ENCODE data around the gene DTHD1.

The DTHD1 gene

DNA sequence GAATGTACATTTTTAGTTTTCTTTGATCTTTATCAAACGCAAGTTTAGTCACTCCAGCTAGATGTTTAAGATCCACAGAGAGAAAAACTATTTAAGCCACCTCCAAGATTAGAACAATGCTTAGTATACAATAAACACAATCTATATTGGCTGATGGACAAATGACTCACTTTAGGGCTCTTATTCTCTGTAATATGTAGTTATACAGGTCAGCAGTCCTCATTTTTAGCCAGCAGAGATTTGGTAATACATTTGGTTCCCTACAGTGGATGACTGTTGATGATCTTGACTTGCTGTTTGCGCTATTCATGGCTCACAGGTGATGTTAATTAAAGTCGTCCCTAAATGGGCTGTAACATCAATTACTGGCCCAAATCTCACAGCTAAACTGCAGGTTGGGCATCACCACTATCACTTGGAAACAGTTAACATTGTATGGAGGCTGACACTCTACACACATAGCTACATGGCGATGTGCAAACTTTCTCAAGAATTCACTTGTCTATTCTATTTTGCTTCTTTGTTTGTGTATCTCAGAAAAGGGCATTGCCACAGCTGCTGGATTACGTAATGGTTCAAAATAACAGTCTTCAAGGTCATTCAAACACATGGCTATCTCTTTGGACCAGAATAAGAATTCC is 11.8 kb upstream of the DTHD1 start:
- DNase-seq: no peak

- DNase-seq: no peak
Measured at GRCh38 chr4:36273276-36273675, 8.1 kb upstream of the DTHD1 start.

DNA sequence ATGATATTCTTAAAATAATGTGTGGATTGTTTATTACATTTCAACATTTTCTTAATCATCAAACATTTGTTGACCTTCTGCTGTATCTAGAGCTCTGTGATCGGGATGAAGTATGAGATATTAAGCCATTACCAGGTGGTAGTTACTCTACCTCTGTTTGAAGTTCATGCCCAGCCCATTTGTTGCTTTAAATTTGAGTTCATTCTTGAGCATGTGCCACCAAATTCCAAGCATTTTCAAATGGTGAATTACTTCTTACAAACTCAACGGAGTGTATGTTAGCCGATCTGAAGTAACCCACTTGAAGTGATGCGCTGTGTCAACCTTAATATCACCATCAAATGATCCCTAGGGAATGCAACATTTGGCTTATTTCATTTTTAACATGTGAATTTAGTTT is 7.3 kb upstream of the DTHD1 start:
- DNase-seq: no peak

DNA sequence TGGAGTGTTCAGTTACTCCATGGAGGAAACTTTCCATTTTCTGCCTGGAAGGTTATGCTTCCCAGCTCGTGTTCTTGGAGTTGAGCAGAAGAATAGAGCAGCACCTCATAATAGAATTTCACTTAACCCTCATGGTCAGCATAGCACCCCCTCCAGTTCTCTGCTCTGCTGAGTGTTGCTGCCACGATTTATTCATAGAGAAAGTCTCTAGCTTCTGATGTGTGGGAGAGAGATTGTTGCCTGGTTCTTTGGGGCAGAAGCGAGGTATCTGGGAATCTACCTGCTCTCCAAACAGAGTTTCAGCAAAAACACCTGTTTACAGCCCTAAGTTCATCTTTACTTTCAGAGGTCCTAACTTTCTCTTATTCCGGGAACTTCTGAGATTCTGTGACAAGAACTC is 3.9 kb upstream of the DTHD1 start:
- DNase-seq: no peak

DNA sequence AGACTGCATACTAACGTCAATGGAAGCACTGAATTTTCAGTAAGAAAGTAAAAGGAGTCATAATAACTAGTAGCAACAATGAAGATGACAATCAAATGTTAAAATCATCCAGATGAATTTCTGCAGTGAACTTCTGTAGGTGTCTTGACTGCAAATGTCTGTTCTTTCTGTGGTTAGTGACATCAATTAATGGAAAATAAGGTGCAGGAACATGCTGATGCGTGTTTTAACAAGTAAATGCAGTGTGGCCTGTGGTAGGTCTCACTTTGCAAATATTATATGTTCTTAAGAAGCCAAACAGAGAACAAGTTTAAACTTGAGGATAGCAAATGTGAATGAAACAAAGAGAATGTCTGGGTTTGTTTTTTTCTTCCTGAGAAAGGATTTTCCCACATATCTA is 2.6 kb upstream of the DTHD1 start:
- no peak for DNase-seq

DNA sequence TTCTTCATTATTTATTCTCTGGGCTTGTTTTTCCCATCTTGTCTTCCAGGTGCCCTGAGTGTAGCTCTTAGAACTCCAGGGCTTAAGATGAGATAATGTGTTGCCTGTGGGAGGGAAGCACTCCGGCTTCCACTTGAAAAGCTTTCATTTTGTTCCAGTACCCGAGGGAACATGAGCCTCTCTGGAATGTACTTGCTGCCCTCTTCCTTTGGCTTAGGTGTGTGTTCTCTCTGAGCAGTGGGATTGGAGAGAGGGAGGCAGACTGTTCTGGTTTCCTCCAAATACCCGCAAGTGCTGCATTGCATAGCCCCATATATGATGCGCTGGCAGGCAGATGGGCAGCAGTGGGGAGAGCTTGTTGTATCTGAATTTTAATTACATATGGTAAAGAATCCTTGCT is 861 bp upstream of the DTHD1 start:
- no peak for DNase-seq

DNA sequence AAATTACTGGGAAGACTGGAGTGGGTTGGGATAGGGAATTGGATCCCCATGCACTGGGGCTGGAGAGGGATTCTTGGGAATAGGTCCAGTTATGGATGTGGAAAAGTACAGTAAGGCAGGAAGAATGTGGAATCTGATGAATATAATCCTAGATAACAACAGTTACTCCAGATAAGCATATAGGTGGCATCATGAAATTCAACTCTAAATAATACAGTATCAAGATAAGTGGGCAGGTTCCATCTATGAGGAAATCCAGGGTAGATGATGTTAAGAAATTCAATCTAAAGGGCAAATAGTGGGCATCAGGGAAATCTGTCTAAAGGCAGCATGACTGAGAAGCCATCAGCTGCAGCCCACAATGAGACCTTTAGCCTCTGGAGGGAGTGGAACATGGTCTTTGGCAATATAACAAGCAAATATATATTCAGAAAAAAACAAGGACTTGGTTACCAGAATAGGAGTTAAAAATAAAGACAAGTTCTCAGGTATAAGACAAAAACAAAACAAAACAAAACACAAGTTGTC is 1.2 kb downstream of the DTHD1 start:
- DNase-seq: no peak

DNA sequence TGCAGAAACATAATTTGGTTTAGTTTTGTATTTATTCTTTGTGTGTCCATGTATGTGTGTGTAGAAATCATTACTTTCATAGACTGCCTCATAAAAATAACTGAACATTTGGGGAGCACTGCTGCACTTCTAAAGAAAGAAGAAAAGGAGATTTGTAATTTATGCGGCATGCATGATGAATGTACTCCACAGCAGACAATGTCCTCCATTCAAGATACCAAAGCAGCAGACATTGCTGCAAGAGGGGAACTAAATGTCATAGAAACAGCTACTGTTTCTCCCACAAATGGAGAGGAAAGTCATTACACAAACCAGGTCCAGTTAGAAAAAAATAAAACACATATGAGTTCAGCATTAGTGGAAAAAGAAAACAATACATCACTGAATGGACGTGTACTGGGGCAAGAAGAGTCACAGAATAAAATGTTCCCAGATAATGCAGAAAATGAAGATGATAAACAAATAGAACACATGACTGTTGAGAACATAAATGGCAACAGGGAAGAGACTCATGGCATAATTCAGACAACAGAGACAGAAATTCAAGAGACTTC is 2.6 kb downstream of the DTHD1 start:
- DNase-seq: no peak

DNA sequence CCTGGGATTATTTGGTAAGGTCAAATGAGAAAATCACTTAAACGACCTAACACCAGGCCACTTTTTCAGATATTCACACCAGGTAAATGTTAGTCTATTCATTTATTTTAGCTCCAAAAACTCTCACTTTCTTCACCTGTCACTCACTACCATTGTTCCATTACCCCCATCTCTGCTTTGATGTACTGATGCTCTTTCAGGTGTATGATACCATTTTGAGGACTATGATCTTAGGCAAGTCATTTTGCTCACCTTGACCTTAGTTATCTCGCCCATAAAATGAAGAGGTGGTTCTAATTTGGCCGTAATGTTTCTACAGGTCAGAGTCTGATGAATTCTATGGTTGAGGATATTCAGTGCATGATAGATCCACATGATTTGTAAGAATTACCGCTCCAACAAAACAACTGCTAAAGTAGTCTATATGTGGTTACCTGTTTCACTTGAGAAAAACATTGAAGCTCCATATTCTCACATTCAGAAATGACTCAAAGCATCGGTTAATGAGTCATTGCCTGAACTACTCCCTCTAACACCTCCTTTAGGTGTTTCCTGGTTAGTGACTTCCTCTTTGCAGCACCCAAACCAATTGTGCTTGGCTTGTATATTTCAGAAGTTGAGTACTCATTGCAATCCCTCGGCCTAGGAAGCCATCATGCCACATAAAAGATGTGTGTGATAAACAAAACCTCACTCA is 4.5 kb downstream of the DTHD1 start:
- no peak for DNase-seq

DNA sequence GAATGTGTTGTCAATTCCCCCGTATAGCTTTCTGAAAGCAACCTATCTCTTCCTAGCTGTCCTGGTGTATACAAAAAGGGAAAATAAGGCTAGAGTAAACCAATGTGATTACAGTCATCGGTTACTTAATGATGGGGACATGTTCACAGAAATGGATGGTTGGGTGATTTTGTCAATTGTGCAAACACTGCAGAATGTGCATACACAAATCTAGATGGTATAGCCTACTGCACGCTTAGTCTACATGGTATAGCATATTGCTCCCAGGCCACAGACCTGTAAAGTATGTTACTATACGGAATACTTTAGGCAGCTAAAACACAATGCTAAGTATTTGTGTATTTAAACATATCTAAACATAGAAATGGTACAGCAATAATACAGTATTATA is 5.1 kb downstream of the DTHD1 start:
- DNase-seq: no peak

- no peak for DNase-seq
Measured at GRCh38 chr4:36288731-36289426, 7.5 kb downstream of the DTHD1 start.

- no peak for DNase-seq
Measured at GRCh38 chr4:36290641-36291040, 9.2 kb downstream of the DTHD1 start.

DNA sequence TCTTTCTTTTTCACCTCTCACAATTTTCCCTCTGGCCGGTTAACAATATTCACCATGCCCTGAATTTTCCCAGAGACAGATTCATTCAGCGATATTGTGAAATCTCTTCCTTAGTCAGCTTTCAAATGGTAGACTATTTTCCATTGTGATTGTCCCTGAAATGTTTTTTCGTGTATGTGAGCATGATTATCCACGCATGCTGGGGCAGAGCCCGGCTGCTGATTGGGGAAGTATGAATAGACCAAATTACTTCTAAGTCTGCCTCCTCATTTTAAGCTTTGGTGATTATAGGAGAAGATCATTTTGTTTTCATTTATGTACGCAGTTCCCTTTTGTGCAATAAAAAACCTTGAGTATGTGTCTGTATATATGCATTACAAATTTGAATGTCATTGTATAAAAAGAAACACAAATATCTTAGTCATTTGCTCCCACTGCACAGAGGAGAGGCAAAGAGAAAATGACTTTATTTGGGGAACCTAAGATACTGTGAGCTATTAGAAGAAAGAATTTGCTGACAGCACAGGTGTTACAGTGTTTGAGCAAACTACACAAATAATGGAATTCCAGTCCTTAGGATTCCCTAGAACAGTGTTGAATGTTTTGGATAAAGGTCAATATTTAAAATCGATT is 11.3 kb downstream of the DTHD1 start:
- DNase-seq: no peak

- DNase-seq: no peak
Measured at GRCh38 chr4:36301127-36301526, 19.7 kb downstream of the DTHD1 start.

DNA sequence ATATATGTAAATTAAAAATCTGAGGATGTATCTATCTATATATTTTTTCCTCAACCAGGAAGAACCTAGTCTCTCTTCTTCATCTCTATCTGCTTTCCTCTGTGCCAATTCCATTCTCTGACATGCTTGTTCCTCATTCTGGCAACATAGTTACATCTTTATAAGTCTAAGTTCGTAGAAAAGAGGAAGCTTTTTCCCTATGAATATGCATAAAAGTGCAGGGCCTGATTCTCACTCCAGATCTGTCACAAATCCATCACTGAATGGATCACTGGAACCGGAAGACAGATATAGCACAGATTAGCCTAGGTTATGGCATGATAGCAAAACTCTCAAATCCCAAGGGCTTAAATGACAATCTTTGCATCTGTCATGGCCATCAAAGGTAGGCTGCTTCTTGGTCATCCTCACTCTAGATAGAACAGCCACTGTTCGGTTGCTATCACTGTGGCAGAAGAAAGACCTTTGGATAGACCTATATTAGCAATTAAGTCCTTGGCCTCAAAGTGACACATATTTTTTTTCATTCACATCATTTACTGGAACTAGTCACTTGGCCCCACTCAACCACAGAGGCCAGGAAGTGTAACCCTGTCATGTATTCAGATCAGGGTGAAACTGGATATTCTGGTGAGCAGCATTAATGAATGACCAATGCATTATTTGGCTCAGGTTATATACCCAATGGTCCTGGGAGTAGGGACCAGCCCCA is 22.2 kb downstream of the DTHD1 start:
- DNase-seq: no peak

DNA sequence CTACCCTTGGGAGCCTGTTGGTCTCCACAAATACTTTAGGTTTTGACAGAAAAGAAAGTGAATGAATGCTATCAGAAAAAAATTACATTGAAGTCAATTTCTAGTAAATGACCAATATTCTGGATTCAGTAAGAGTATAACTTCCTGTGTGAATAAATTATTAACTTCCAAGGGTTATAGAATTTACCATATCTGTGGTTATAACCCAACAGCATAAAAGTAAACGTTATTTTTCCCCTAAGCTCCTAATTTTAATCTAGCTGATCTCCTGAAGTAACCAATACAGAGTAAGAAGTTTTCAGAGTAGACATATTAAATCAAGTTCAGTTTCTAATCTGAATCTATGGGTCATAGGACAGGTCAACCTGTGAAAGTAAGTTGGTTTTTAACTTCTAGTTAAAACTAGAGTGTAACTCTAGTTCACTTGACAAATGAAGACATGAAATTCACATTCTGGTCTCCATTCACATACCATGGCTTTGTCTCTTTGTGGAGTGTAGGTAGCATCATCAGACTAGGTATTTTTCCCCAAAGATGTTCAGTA is 22.8 kb downstream of the DTHD1 start:
- DNase-seq: no peak

GRCh38 chr4:36308150-36308549 is 26.7 kb downstream of the DTHD1 start:
- no peak for DNase-seq

DNA sequence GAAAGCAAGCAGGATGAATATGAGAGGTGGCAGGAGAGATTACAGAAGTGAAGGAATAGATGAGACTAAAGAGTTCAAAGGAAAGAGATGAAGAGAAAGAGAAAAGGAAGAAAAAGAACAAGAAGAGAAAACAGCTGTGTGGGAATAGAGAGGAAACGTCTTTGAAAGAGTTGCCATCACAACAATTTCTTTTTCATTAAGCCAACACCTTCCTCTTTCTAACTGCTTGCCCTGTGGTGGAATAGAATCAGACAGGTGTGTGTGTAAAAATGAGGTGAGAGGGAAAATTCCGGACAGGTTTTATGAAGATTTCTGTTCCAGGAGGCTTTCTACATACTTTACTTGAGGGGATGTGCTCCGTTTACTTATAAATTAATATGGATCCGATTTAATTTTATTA is 28.8 kb downstream of the DTHD1 start:
- DNase-seq: no peak

- DNase-seq: peak; percentile 57
Measured at GRCh38 chr4:36310793-36311192, 29.4 kb downstream of the DTHD1 start.

GRCh38 chr4:36312511-36312910 is 31.1 kb downstream of the DTHD1 start:
- DNase-seq: no peak

- no peak for DNase-seq
Measured at GRCh38 chr4:36313301-36313700, 31.9 kb downstream of the DTHD1 start.

DNA sequence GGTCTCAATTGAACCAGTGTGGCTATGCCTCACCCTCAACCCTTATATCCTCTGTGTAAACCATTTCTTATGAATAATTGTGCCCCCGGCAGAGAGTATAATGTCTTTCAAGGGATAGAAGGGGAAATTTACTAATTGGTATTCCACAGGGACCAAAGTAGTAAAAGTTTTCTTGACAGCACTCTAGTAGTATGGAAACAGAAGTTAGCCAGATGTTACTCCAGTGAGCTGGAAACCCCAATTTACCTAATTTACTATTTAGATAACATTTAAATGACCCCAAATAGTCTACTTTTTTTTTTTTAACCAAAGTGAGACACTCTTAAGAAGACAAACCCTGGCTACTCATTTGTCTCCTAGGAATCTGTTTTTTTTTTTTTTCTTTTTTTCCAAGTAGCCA is 32.3 kb downstream of the DTHD1 start:
- no peak for DNase-seq
